ENCODE measurements around the gene HYCC2.
"Not testable (repeated sequence)": the region's sequence is repeated elsewhere in the genome, so short reads cannot be mapped to it uniquely, and the experiment has no call there.

The HYCC2 gene

GRCh38 chr2:201057087-201057521 is 14.4 kb downstream of the HYCC2 start:
- Histone ChIP-seq H3K4me1 (ENCODE audit: control insufficient read depth in 1 of 2, insufficient read depth in 1 of 2, low read depth in 1 of 2, low read length in 1 of 2) (peaks cover 61% of the 10 kb centered on the region in 2 experiments), H3K27me3 (no peaks in the 10 kb centered on the region), H3K9me3 (no peaks in the 10 kb centered on the region), H3K36me3 (peaks cover 30% of the 10 kb centered on the region), H3K4me3 (ENCODE audit: low read depth in 1 of 2, low read length in 1 of 2) (no peak overlapping the region), H3K27ac (peak overlapping the region; percentile 68)
- no peak for TF ChIP-seq CTCF (IDR thresholded peaks at IDR 0.05)

DNA sequence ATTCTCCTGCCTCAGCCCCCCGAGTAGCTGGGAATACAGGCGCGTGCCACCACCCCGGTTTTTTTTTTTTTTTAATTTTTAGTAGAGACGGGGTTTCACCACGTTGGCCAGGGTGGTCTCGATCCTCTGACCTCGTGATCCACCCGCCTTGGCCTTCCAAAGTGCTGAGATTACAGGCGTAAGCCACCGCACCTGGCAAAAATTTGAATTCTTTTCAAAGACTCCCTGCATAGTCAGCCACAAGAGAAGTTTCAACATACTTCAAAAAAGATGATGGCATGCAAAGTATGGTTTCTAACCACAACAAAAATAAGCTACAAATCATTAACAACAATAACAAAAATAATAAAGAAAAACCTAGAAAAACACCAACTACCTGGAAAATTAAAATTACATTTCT is 22.0 kb downstream of the HYCC2 start:
- H3K36me3 ChIP-seq: peaks cover 29% of the 10 kb centered on the region
- H3K9me3 ChIP-seq: no peaks in the 10 kb centered on the region
- H3K4me1 ChIP-seq (ENCODE audit: control insufficient read depth in 1 of 2, insufficient read depth in 1 of 2, low read depth in 1 of 2, low read length in 1 of 2): peaks cover 21 to 27% of the 10 kb centered on the region in 2 experiments
- no peak overlapping the region for H3K4me3 ChIP-seq (ENCODE audit: low read depth in 1 of 2, low read length in 1 of 2)
- no peaks in the 10 kb centered on the region for H3K27me3 ChIP-seq
- no peak overlapping the region for H3K27ac ChIP-seq
- no peak for TF ChIP-seq CTCF (IDR thresholded peaks at IDR 0.05)

- no peak overlapping the region for H3K4me3 ChIP-seq (ENCODE audit: low read depth in 1 of 2, low read length in 1 of 2)
- H3K4me1 ChIP-seq (ENCODE audit: control insufficient read depth in 1 of 2, insufficient read depth in 1 of 2, low read depth in 1 of 2, low read length in 1 of 2): peaks cover 4 to 10% of the 10 kb centered on the region in 2 experiments
- H3K27me3 ChIP-seq: no peaks in the 10 kb centered on the region
- H3K9me3 ChIP-seq: no peaks in the 10 kb centered on the region
- H3K27ac ChIP-seq: no peak overlapping the region
- peaks cover 39% of the 10 kb centered on the region for H3K36me3 ChIP-seq
- no peak for TF ChIP-seq CTCF (IDR thresholded peaks at IDR 0.05)
Observed at GRCh38 chr2:201046881-201047280, 24.6 kb downstream of the HYCC2 start.

DNA sequence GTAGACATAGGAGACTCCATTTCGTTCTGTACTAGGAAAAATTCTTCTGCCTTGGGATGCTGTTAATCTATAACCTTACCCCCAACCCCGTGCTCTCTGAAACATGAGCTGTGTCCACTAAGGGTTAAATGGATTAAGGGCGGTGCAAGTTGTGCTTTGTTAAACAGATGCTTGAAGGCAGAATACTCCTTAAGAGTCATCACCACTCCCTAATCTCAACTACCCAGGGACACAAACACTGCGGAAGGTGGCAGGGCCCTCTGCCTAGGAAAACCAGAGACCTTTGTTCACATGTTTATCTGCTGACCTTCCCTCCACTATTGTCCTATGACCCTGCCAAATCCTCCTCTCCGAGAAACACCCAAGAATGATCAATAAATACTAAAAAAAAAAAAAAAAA is 28.4 kb downstream of the HYCC2 start:
- H3K27ac ChIP-seq; H3K4me3 ChIP-seq (ENCODE audit: low read depth in 1 of 2, low read length in 1 of 2); H3K9me3 ChIP-seq; H3K4me1 ChIP-seq (ENCODE audit: control insufficient read depth in 1 of 2, insufficient read depth in 1 of 2, low read depth in 1 of 2, low read length in 1 of 2); H3K27me3 ChIP-seq: not testable (repeated sequence)
- H3K36me3 ChIP-seq: peaks cover 45% of the 10 kb centered on the region

- H3K4me3 ChIP-seq (ENCODE audit: low read depth in 1 of 2, low read length in 1 of 2); H3K27me3 ChIP-seq; H3K27ac ChIP-seq; H3K9me3 ChIP-seq; H3K4me1 ChIP-seq (ENCODE audit: control insufficient read depth in 1 of 2, insufficient read depth in 1 of 2, low read depth in 1 of 2, low read length in 1 of 2): not testable (repeated sequence)
- peaks cover 45% of the 10 kb centered on the region for H3K36me3 ChIP-seq
Observed at GRCh38 chr2:201042451-201042850, 29.0 kb downstream of the HYCC2 start.

DNA sequence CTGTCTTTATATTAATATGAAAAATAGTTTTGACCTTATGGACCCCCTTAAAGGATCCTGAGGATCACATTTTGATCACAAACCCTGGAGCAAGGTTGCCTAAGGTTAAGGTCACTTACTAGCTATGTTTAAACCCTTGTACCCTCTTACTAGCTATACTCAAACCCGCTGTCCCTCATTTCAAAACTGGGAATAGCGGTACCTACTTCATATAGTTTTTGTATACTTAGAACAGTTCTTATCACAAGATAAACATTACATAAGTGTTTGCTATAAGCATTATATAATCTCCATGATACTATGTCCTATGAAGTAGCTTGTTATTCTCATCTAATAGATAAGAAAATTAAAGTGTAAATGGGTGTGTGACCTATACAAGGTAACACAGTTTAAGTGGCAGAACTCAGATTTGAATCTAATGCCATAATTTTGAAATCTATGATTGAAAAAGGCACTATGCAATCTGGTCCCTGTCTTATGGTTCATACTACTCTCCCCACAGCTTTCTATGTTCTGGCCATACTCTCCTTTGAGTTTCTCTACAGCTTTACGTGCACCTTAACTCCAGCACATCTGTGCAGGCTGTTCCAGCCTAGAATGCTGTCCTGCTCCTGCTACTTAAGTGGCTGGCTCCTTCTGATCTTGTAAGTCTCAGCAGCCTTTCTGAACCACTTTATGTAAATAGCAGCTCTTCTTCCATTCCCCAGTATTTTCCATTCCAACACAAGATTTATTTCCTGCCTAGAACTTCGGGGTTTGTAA is 30.4 kb downstream of the HYCC2 start:
- H3K36me3 ChIP-seq: peaks cover 45% of the 10 kb centered on the region
- TF ChIP-seq CTCF (IDR thresholded peaks at IDR 0.05): no peak
- H3K27me3 ChIP-seq: no peaks in the 10 kb centered on the region
- no peaks in the 10 kb centered on the region for H3K9me3 ChIP-seq
- no peaks in the 10 kb centered on the region for H3K4me1 ChIP-seq (ENCODE audit: control insufficient read depth in 1 of 2, insufficient read depth in 1 of 2, low read depth in 1 of 2, low read length in 1 of 2)
- H3K27ac ChIP-seq: peak overlapping the region; percentile 44
- no peak overlapping the region for H3K4me3 ChIP-seq (ENCODE audit: low read depth in 1 of 2, low read length in 1 of 2)

All from neutrophil (primary cell).